Neural cell (in vitro differentiated cells): Measurements from ENCODE around the gene RTN4.

Experiments
- EP300 ChIP-seq: fragments of 450-650 bp; conservative IDR thresholded peaks from 2 replicates; pipeline ENCODE4 v1.6.1; 2014; ENCODE audit warnings: antibody characterized with exemption, mild to moderate bottlenecking, moderate library complexity; ENCODE audit not compliant: poor library complexity, severe bottlenecking
- POLR2AphosphoS5 ChIP-seq: IDR thresholded peaks from 2 replicates; pipeline ENCODE4 v1.6.1; 2012
- TF ChIP-seq, protein P1 (sequence below): fragments of 450-650 bp; IDR thresholded peaks from 2 replicates; pipeline ENCODE4 v1.5.1; 2014; ENCODE audit warnings: antibody characterized with exemption, mild to moderate bottlenecking, moderate library complexity; ENCODE audit not compliant: poor library complexity, severe bottlenecking
- TF ChIP-seq, protein P2 (sequence below): IDR thresholded peaks from 2 replicates; pipeline ENCODE4 v1.6.1; 2012; ENCODE audit warnings: borderline replicate concordance

DNA sequence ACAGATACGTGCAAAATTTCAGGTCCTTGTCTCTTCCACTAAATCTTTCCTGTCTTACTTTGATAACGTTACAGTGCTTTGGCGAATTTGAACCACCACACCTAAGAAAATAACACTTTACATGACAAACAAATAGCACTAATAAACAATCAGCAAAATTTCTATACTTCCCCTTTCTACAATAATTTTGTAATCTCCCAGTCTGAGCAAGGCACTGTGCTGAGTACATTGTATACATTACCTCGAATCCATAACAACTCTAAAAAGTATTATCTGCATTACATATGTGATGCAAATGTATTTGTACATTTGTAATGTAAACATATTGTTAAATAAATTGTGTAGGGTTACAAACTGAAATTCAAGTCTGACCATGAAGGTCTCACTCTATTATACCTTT lies 49.9 kb downstream of the RTN4 start:
- TF ChIP-seq, protein P1, sequence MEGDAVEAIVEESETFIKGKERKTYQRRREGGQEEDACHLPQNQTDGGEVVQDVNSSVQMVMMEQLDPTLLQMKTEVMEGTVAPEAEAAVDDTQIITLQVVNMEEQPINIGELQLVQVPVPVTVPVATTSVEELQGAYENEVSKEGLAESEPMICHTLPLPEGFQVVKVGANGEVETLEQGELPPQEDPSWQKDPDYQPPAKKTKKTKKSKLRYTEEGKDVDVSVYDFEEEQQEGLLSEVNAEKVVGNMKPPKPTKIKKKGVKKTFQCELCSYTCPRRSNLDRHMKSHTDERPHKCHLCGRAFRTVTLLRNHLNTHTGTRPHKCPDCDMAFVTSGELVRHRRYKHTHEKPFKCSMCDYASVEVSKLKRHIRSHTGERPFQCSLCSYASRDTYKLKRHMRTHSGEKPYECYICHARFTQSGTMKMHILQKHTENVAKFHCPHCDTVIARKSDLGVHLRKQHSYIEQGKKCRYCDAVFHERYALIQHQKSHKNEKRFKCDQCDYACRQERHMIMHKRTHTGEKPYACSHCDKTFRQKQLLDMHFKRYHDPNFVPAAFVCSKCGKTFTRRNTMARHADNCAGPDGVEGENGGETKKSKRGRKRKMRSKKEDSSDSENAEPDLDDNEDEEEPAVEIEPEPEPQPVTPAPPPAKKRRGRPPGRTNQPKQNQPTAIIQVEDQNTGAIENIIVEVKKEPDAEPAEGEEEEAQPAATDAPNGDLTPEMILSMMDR: no peak
- TF ChIP-seq POLR2AphosphoS5 (no peak), EP300 (no peak)
- TF ChIP-seq, protein P2, sequence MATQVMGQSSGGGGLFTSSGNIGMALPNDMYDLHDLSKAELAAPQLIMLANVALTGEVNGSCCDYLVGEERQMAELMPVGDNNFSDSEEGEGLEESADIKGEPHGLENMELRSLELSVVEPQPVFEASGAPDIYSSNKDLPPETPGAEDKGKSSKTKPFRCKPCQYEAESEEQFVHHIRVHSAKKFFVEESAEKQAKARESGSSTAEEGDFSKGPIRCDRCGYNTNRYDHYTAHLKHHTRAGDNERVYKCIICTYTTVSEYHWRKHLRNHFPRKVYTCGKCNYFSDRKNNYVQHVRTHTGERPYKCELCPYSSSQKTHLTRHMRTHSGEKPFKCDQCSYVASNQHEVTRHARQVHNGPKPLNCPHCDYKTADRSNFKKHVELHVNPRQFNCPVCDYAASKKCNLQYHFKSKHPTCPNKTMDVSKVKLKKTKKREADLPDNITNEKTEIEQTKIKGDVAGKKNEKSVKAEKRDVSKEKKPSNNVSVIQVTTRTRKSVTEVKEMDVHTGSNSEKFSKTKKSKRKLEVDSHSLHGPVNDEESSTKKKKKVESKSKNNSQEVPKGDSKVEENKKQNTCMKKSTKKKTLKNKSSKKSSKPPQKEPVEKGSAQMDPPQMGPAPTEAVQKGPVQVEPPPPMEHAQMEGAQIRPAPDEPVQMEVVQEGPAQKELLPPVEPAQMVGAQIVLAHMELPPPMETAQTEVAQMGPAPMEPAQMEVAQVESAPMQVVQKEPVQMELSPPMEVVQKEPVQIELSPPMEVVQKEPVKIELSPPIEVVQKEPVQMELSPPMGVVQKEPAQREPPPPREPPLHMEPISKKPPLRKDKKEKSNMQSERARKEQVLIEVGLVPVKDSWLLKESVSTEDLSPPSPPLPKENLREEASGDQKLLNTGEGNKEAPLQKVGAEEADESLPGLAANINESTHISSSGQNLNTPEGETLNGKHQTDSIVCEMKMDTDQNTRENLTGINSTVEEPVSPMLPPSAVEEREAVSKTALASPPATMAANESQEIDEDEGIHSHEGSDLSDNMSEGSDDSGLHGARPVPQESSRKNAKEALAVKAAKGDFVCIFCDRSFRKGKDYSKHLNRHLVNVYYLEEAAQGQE: no peak
